GM20000 (cell line): ENCODE data around the gene GEMIN8.

Experiments used
- DNase-seq: peaks from one replicate; pipeline ENCODE4 v3.0.0; 2012; ENCODE audit warnings: low spot score
- CTCF ChIP-seq: IDR thresholded peaks from 2 replicates; pipeline ENCODE4 v1.5.1; 2012; ENCODE audit warnings: mild to moderate bottlenecking, control low read depth; ENCODE audit errors: extremely low read depth, missing control alignments

GEMIN8 gene

GRCh38 chrX:13983734-13984133, 46.0 kb downstream of the GEMIN8 start:
- DNase-seq: no peak
- TF ChIP-seq CTCF: no peak

- TF ChIP-seq CTCF: no peak
- DNase-seq: no peak
These were observed 61.5 kb downstream of the GEMIN8 start for GRCh38 chrX:13968198-13968597.

GRCh38 chrX:13967636-13968035, 62.1 kb downstream of the GEMIN8 start:
- DNase-seq: no peak
- no peak for TF ChIP-seq CTCF

- no peak for DNase-seq
- TF ChIP-seq CTCF: no peak
These were observed 62.9 kb downstream of the GEMIN8 start for GRCh38 chrX:13966793-13967125.

- DNase-seq: no peak
- TF ChIP-seq CTCF: no peak
These were observed 63.5 kb downstream of the GEMIN8 start for GRCh38 chrX:13966071-13966792.

GRCh38 chrX:13965531-13965930, 64.2 kb downstream of the GEMIN8 start:
- DNase-seq: no peak
- TF ChIP-seq CTCF: no peak

GRCh38 chrX:13956998-13957397, 72.7 kb downstream of the GEMIN8 start:
- TF ChIP-seq CTCF: no peak
- DNase-seq: no peak
